ENCODE results near the gene MSI2.

MSI2 gene

DNA sequence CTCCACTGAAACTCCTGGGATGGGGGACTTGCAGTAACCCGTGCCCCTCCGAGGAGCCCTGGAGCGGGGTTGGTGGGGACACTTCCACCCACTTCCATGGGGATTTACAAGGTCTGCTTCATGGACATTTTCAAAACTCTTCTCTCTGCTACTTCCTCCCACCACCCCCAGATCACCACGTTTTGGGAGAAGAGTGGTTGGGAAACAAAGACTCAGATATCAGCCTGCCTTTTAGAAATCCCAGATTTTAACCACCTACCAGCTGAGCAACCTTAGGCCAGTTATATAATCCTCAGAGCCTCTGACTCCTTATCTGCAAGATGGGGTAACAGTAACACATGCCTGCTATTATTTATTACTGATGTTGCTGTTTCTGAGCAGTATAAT is 304.0 kb downstream of the MSI2 start:
- Histone ChIP-seq H3K4me3 (ENCODE audit: low read length) (no peak overlapping the region), H3K4me1 (ENCODE audit: control insufficient read depth, low read depth, low read length) (no peaks in the 10 kb centered on the region), H3K9ac (ENCODE audit: low read length) (no peak overlapping the region), H3K36me3 (ENCODE audit: control insufficient read depth, low read depth, low read length) (no peaks in the 10 kb centered on the region), H3K27ac (ENCODE audit: low read length) (no peak overlapping the region), H3K27me3 (ENCODE audit: control insufficient read depth, insufficient read depth, low read length) (no peaks in the 10 kb centered on the region), H3K9me3 (ENCODE audit: control insufficient read depth, low read depth, low read length) (no peaks in the 10 kb centered on the region)

GRCh38 chr17:57561072-57561861 is 304.9 kb downstream of the MSI2 start:
- Histone ChIP-seq H3K9me3 (ENCODE audit: control insufficient read depth, low read depth, low read length) (no peaks in the 10 kb centered on the region), H3K4me3 (ENCODE audit: low read length) (no peak overlapping the region), H3K27me3 (ENCODE audit: control insufficient read depth, insufficient read depth, low read length) (no peaks in the 10 kb centered on the region), H3K36me3 (ENCODE audit: control insufficient read depth, low read depth, low read length) (no peaks in the 10 kb centered on the region), H3K9ac (ENCODE audit: low read length) (no peak overlapping the region), H3K27ac (ENCODE audit: low read length) (no peak overlapping the region), H3K4me1 (ENCODE audit: control insufficient read depth, low read depth, low read length) (no peaks in the 10 kb centered on the region)

GRCh38 chr17:57562184-57562698 is 305.9 kb downstream of the MSI2 start:
- H3K27me3 ChIP-seq (ENCODE audit: control insufficient read depth, insufficient read depth, low read length) = no peaks in the 10 kb centered on the region
- no peak overlapping the region for H3K4me3 ChIP-seq (ENCODE audit: low read length)
- no peak overlapping the region for H3K27ac ChIP-seq (ENCODE audit: low read length)
- no peaks in the 10 kb centered on the region for H3K9me3 ChIP-seq (ENCODE audit: control insufficient read depth, low read depth, low read length)
- H3K9ac ChIP-seq (ENCODE audit: low read length) = no peak overlapping the region
- no peaks in the 10 kb centered on the region for H3K4me1 ChIP-seq (ENCODE audit: control insufficient read depth, low read depth, low read length)
- no peaks in the 10 kb centered on the region for H3K36me3 ChIP-seq (ENCODE audit: control insufficient read depth, low read depth, low read length)

DNA sequence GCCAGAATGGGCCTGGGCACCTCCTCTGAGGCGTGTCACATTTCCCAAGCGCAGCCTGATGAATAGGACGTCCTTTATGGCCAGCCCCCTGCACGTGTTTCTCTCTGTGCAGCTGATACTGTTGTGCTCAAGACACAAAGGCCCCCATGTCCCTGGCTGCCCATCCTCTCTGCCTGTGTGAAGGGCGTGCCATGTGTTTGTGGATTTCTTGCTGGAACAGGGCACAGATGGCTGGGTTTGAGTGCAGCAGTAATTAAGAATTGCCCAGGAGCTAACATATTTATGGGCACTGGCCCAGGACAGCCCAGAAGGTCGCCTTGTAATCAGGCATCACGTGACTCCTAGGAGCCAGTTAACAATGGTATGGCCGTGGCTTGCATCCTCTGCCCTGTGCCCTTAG is 307.6 kb downstream of the MSI2 start:
- H3K9ac ChIP-seq (ENCODE audit: low read length) = no peak overlapping the region
- H3K27me3 ChIP-seq (ENCODE audit: control insufficient read depth, insufficient read depth, low read length) = no peaks in the 10 kb centered on the region
- no peak overlapping the region for H3K27ac ChIP-seq (ENCODE audit: low read length)
- H3K36me3 ChIP-seq (ENCODE audit: control insufficient read depth, low read depth, low read length) = no peaks in the 10 kb centered on the region
- no peak overlapping the region for H3K4me3 ChIP-seq (ENCODE audit: low read length)
- H3K4me1 ChIP-seq (ENCODE audit: control insufficient read depth, low read depth, low read length) = no peaks in the 10 kb centered on the region
- no peaks in the 10 kb centered on the region for H3K9me3 ChIP-seq (ENCODE audit: control insufficient read depth, low read depth, low read length)

DNA sequence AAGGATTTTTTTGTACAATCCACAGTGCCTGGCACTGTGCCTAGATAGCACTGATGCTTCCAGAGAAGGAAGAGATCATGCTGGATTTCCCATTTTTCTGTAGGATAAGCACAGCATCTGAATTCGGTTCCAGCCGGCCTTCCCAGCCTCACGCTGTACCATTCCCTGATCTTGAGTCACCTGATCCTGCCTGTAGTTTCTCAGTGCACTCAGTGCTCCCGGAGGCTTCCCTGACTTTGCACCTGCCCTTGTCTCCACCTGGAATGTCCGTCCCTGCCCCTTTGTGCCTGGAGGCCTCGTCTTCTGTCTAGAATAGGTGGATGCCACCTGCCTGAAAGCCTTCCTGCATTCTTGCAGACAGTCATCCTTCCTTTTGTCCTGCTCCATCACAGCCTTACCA is 308.9 kb downstream of the MSI2 start:
- Histone ChIP-seq H3K4me1 (ENCODE audit: control insufficient read depth, low read depth, low read length) (no peaks in the 10 kb centered on the region), H3K9me3 (ENCODE audit: control insufficient read depth, low read depth, low read length) (no peaks in the 10 kb centered on the region), H3K4me3 (ENCODE audit: low read length) (no peak overlapping the region), H3K9ac (ENCODE audit: low read length) (no peak overlapping the region), H3K27ac (ENCODE audit: low read length) (no peak overlapping the region), H3K36me3 (ENCODE audit: control insufficient read depth, low read depth, low read length) (no peaks in the 10 kb centered on the region), H3K27me3 (ENCODE audit: control insufficient read depth, insufficient read depth, low read length) (no peaks in the 10 kb centered on the region)

DNA sequence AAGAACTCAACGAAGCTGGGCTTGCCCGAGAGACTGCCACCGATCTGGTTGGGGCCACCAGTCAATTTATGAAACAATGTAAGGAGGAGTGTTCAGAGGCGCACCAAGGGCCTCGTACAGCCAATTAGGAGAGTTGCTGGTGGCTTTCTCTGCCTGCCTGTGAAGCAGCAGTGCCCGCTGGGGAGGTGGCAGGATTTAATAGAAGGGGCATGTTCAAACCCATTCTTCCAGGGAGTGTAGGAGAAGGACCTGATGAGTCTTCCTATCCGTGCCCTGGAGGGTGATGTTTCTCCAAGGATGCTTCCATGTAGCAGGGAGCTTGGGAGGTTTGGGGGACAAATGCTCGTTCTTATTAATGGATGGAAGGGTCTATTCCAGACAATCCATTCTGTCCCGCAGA is 310.4 kb downstream of the MSI2 start:
- Histone ChIP-seq H3K9ac (ENCODE audit: low read length) (no peak overlapping the region), H3K9me3 (ENCODE audit: control insufficient read depth, low read depth, low read length) (no peaks in the 10 kb centered on the region), H3K27me3 (ENCODE audit: control insufficient read depth, insufficient read depth, low read length) (no peaks in the 10 kb centered on the region), H3K27ac (ENCODE audit: low read length) (no peak overlapping the region), H3K4me1 (ENCODE audit: control insufficient read depth, low read depth, low read length) (peaks cover 5% of the 10 kb centered on the region), H3K36me3 (ENCODE audit: control insufficient read depth, low read depth, low read length) (no peaks in the 10 kb centered on the region), H3K4me3 (ENCODE audit: low read length) (no peak overlapping the region)

DNA sequence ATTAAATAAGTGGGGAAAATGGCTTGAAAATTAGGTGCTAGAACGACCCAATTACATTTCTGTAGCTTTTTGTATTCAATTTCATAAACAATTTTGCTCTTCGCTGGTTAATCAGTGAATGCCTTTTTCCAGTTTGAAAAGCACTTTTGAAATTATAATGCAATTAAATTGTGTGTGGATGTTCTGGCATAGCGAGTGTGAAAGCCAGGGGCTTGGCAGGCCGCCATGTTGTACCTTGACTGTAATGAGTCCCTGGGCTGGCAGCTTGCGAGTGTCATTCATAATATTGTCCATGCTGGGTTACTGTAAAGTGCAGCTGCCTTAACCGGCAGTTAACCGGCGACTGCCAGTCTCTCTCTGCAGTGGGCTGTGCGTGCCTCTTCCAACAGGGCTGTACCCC is 310.9 kb downstream of the MSI2 start:
- no peak overlapping the region for H3K4me3 ChIP-seq (ENCODE audit: low read length)
- H3K4me1 ChIP-seq (ENCODE audit: control insufficient read depth, low read depth, low read length) = peaks cover 5% of the 10 kb centered on the region
- H3K27ac ChIP-seq (ENCODE audit: low read length) = no peak overlapping the region
- H3K9me3 ChIP-seq (ENCODE audit: control insufficient read depth, low read depth, low read length) = no peaks in the 10 kb centered on the region
- no peaks in the 10 kb centered on the region for H3K36me3 ChIP-seq (ENCODE audit: control insufficient read depth, low read depth, low read length)
- no peaks in the 10 kb centered on the region for H3K27me3 ChIP-seq (ENCODE audit: control insufficient read depth, insufficient read depth, low read length)
- H3K9ac ChIP-seq (ENCODE audit: low read length) = no peak overlapping the region

GRCh38 chr17:57568340-57568739 is 312.0 kb downstream of the MSI2 start:
- H3K27ac ChIP-seq (ENCODE audit: low read length) = no peak overlapping the region
- no peaks in the 10 kb centered on the region for H3K36me3 ChIP-seq (ENCODE audit: control insufficient read depth, low read depth, low read length)
- H3K9ac ChIP-seq (ENCODE audit: low read length) = no peak overlapping the region
- no peak overlapping the region for H3K4me3 ChIP-seq (ENCODE audit: low read length)
- no peaks in the 10 kb centered on the region for H3K9me3 ChIP-seq (ENCODE audit: control insufficient read depth, low read depth, low read length)
- no peaks in the 10 kb centered on the region for H3K27me3 ChIP-seq (ENCODE audit: control insufficient read depth, insufficient read depth, low read length)
- H3K4me1 ChIP-seq (ENCODE audit: control insufficient read depth, low read depth, low read length) = peaks cover 5% of the 10 kb centered on the region

DNA sequence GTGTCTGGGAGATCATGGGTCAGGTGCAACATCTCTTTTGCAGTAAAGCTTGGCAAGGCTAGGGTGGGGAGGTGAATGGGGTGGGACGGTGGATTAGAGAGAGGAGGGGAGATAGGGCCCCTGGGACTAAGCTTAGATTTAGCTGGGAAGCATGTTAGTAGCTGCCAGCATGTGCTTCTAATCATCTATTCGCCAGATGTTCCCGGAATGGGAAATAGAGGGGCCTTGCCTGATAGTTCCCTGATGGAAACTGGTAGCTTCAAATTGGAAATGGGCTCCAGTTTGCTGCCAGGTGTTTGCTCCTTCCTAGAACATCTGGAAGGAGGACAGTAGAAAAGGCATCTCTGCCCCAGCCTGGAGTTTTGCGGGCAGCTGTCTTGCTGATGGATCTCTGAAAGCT is 312.7 kb downstream of the MSI2 start:
- Histone ChIP-seq H3K4me1 (ENCODE audit: control insufficient read depth, low read depth, low read length) (peaks cover 5% of the 10 kb centered on the region), H3K4me3 (ENCODE audit: low read length) (no peak overlapping the region), H3K9ac (ENCODE audit: low read length) (no peak overlapping the region), H3K9me3 (ENCODE audit: control insufficient read depth, low read depth, low read length) (no peaks in the 10 kb centered on the region), H3K27ac (ENCODE audit: low read length) (no peak overlapping the region), H3K36me3 (ENCODE audit: control insufficient read depth, low read depth, low read length) (no peaks in the 10 kb centered on the region), H3K27me3 (ENCODE audit: control insufficient read depth, insufficient read depth, low read length) (no peaks in the 10 kb centered on the region)

DNA sequence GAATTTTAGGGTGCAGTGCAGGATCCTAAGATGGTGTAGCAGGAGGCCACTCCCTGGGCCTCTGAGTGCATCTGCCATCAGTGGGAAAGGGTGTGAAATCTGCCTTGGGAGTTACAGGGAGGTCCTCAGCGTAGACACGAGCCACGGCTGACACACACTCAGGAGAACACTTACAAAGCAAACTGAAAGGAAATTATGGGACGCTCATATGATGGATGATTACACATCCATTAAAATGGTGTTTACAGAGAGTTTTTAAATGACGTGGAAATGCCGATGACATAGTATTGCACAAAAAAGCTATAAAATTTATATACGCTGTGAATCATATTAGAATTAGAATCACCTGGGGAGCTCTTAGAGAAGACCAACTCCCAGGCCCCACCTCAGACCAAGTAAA is 313.5 kb downstream of the MSI2 start:
- Histone ChIP-seq H3K9ac (ENCODE audit: low read length) (no peak overlapping the region), H3K9me3 (ENCODE audit: control insufficient read depth, low read depth, low read length) (no peaks in the 10 kb centered on the region), H3K36me3 (ENCODE audit: control insufficient read depth, low read depth, low read length) (no peaks in the 10 kb centered on the region), H3K4me1 (ENCODE audit: control insufficient read depth, low read depth, low read length) (peaks cover 5% of the 10 kb centered on the region), H3K4me3 (ENCODE audit: low read length) (no peak overlapping the region), H3K27me3 (ENCODE audit: control insufficient read depth, insufficient read depth, low read length) (no peaks in the 10 kb centered on the region), H3K27ac (ENCODE audit: low read length) (no peak overlapping the region)

DNA sequence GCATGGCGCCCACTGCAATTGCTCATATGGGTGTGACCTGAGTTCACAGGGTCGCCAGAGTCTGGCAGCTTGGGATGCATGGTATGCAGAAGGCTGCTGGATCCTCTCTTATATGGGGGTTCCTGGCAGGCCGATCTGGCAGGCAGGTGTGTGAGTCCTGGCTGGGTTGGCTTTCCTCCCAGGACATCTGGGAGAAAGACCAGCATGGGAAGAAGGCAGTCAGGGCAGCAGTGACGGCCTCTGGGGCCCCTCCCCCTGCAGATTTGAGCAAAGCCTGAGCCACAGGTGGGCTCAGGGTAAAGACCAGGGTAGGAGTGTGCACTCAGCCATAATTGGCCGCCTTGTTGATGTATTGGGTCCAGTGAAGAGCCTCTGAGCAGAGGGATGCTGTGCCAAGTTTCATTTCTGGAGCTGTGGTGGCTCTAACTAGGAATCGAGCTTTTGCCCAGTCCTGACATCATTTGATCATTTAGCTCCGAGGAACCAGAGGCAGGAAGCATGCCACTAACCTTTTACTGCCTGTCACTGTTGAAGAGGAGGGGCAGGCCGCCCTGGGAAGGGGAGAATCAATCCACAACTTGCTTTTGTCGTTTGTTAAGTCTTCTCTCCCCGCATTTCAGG is 314.5 kb downstream of the MSI2 start:
- H3K9ac ChIP-seq (ENCODE audit: low read length) = no peak overlapping the region
- H3K27ac ChIP-seq (ENCODE audit: low read length) = no peak overlapping the region

GRCh38 chr17:57572062-57572461 is 315.7 kb downstream of the MSI2 start:
- H3K4me1 ChIP-seq (ENCODE audit: control insufficient read depth, low read depth, low read length) = peaks cover 5% of the 10 kb centered on the region
- no peaks in the 10 kb centered on the region for H3K36me3 ChIP-seq (ENCODE audit: control insufficient read depth, low read depth, low read length)
- no peaks in the 10 kb centered on the region for H3K27me3 ChIP-seq (ENCODE audit: control insufficient read depth, insufficient read depth, low read length)
- no peak overlapping the region for H3K27ac ChIP-seq (ENCODE audit: low read length)
- H3K9me3 ChIP-seq (ENCODE audit: control insufficient read depth, low read depth, low read length) = no peaks in the 10 kb centered on the region
- no peak overlapping the region for H3K4me3 ChIP-seq (ENCODE audit: low read length)
- no peak overlapping the region for H3K9ac ChIP-seq (ENCODE audit: low read length)

More for the DNA sequence above, 314.5 kb downstream of the MSI2 start:
- Histone ChIP-seq H3K4me1 (ENCODE audit: control insufficient read depth, low read depth, low read length) (peaks cover 5% of the 10 kb centered on the region), H3K27me3 (ENCODE audit: control insufficient read depth, insufficient read depth, low read length) (no peaks in the 10 kb centered on the region), H3K4me3 (ENCODE audit: low read length) (no peak overlapping the region), H3K9me3 (ENCODE audit: control insufficient read depth, low read depth, low read length) (no peaks in the 10 kb centered on the region), H3K36me3 (ENCODE audit: control insufficient read depth, low read depth, low read length) (no peaks in the 10 kb centered on the region)

Measured in iPS-18a (cell line).